GM12892 (cell line): ENCODE data around the gene GPS1.

ENCODE experiments used
- POLR2A ChIP-seq: IDR thresholded peaks from 2 replicates; pipeline ENCODE4 v1.6.1; 2011; ENCODE audit warnings: low read depth, low read length, control low read depth
- TAF1 ChIP-seq: IDR thresholded peaks from 2 replicates; pipeline ENCODE4 v1.6.1; 2011; ENCODE audit warnings: low read depth, mild to moderate bottlenecking, control low read depth, low read length, borderline replicate concordance

- TF ChIP-seq TAF1: no peak
- TF ChIP-seq POLR2A: peak; percentile 17; the same call in 1 of the 2 replicates
Observed at GRCh38 chr17:82058855-82059249, 7.2 kb downstream of the GPS1 start.
